Activated CD8-positive, alpha-beta memory T cell treated with anti-CD3 and anti-CD28 coated beads for 48 hours (primary cell): ENCODE results near the gene ADAMTS13.
A peak's percentile ranks its signal among the peaks of the same experiment; 100 is the strongest.
"Not testable (repeated sequence)": the region's sequence is repeated elsewhere in the genome, so short reads cannot be mapped to it uniquely, and the experiment has no call there.

Experiments used
- DNase-seq, 3 experiments: peaks; one replicate each; pipeline ENCODE4 v3.0.0-alpha.2; 2020; ENCODE audit warnings: low read depth in 2 of 3, low spot score in 2 of 3

ADAMTS13 gene

DNA sequence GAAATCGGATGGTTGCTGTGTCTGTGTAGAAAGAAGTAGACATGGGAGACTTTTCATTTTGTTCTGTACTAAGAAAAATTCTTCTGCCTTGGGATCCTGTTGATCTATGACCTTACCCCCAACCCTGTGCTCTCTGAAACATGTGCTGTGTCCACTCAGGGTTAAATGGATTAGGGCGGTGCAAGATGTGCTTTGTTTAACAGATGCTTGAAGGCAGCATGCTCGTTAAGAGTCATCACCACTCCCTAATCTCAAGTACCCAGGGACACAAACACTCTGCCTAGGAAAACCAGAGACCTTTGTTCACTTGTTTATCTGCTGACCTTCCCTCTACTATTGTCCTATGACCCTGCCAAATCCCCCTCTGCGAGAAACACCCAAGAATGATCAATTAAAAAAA lies 30.7 kb upstream of the ADAMTS13 start:
- DNase-seq, result not testable (repeated sequence)

DNA sequence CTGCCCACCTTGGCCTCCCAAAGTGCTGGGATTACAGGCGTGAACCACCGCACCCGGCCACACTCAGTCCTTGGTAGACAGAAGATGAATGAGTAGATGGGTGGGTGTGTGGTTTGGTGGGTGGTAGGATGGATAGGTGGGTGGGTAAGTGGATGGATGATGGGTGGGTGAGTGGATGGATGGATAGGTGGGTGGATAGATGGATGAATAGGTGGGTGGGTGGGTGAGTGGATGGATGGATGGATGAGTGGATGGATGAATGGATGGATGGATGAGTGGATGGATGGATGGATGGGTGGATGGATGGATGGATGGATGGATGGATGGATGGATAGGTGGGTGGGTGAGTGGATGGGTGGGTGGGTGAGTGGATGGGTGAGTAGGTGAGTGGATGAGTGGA lies 29.9 kb upstream of the ADAMTS13 start:
- DNase-seq, result not testable (repeated sequence)

GRCh38 chr9:133393399-133393798 lies 28.8 kb upstream of the ADAMTS13 start:
- DNase-seq, result no peak

GRCh38 chr9:133394687-133395271 lies 27.4 kb upstream of the ADAMTS13 start:
- DNase-seq, result no peak

- no peak for DNase-seq
Measured at GRCh38 chr9:133396952-133397351, 25.2 kb upstream of the ADAMTS13 start.

- DNase-seq, result no peak
Measured at GRCh38 chr9:133397370-133397769, 24.8 kb upstream of the ADAMTS13 start.

DNA sequence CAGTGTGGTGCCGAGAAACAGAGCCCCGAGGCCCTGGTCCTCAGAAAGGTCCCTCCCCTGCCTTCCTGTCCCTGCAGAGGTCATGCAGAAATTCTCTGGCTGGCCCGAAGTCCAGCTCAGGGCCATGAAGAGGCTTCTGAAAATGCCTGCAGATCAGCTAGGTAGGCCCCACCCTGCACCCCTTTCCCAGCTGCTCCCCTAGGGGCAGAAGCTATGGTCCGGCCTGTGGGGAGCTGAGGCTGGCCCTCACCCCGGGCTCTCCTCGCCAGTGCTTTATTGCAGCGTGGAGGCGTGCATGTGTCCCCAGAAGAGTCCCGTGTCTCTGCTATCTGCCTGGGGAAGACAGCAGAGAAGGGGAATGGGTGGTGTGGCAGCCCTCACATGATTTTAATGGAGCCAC lies 24.3 kb upstream of the ADAMTS13 start:
- no peak for DNase-seq

DNA sequence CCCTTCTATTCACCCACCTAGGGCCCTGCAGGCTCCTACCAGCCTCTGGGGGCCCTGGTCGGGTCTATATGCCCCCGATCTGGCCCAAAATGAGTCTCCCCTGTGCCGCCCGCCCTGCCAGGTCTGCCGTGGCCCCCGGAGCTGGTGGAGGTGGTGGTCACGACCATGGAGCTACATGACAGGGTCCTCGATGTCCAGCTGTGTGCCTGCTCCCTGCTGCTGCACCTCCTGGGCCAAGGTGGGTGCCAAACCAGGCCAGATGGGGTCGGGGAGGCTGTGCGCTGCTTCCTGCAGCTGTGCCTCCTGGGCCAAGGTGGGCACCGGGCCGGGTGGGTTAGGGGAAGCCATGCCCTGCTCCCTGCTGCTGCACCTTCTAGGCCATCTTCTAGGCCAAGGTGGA lies 21.9 kb upstream of the ADAMTS13 start:
- no peak for DNase-seq

DNA sequence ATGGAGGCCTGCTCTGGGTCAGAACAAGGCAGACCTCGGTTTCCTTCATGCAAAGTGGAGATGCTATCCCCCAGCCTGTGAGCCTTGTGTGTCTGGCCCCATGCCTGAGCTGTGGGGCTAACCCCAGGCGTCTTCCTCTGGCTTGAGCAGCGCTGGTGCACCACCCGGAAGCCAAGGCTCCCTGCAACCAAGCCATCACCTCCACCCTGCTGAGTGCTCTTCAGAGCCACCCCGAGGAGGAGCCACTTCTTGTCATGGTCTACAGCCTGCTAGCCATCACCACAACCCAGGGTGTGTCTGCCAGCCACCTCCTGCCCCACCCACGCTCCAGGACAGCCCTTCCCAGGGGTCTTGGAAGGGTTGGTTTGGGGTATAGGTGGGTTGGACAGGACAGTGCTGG lies 20.6 kb upstream of the ADAMTS13 start:
- no peak for DNase-seq

GRCh38 chr9:133402689-133403088 lies 19.5 kb upstream of the ADAMTS13 start:
- no peak for DNase-seq

- peak in 1 of 3 experiments; percentile 32 for DNase-seq
Measured at GRCh38 chr9:133403766-133404453, 18.3 kb upstream of the ADAMTS13 start.

- no peak for DNase-seq
Measured at GRCh38 chr9:133404454-133405002, 17.6 kb upstream of the ADAMTS13 start.

DNA sequence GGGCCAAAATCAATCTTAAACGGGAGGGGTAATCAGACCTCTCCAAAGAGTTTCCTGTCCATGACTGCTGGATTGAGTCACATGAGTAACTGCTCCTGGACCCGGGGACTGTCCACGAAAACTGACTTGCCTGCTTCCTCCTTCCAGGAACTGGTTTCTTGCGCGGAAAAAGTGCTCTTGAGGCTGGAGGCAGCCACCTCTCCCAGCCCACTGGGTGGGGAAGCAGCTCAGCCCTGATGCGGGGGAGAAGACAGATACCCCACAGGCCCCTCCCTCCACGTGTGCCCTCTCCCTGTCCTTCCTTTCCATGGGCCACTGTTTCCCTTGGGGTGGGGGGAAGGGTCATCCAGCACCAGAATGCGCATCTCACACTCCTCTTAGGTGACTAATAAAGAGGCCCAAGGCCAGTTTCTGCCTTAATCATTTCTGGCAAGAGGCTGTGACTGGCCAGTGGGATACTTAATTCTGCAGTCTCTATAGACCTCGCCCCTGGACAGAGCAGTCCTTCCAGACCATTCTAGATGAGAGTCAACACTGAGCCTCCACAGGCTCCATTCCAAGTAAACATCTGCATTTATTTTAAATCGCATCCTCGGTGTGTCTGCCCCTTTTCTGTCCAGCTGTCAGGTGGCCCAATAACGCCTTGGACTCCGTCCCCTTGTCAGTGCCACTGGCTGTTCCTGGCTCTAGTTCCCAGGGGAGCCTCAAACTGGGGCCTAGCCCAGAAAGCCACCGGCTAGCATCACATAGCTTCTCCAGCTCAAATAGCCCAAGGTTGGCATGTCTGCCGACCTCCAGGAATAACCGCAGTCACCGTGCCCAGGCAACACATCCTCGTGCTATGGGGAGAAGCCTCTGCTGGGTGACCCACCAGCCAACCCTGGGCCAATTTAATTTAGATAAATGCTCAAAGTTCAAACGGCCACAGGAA lies 16.4 kb upstream of the ADAMTS13 start:
- no peak for DNase-seq

DNA sequence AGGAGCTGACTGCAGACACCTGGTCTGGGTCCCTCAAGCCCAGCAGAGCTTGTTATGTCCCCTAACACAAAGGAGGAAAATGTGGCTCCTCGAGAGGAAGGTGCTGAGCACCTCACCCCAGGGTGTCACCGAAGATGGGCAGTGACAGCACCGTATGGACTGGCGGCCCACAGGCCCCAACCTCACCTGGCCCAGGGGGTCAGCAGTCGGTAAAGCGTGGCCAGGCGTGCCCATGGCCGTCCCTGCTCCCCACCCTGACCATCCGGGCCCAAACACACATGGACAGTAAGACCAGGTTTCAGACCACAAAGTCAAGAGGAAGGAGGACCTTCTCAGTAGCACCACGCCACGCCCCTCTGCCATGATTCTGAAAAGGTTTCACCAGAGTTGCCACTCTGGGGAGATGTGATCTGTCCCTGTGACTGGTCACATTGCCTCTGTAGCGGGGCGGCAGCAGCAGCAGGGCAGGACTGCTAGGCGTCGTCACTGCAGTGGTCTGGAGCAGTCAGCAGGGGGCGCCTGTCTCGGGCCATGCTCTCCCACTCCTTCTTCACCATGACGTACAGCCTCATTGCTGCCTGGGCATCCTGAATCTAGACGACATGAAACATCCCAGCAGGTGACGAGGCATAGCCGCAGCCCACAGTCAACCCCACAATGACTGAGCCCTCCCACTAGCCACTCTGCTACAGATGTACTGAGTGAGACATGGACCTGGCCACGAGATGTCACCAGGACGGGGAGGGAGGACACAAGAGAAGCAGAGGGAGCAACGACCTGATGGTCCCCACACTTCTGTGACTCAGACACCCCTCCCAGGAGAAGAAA lies 15.5 kb upstream of the ADAMTS13 start:
- DNase-seq, result peak; percentile 62 to 74 (median 74)

DNA sequence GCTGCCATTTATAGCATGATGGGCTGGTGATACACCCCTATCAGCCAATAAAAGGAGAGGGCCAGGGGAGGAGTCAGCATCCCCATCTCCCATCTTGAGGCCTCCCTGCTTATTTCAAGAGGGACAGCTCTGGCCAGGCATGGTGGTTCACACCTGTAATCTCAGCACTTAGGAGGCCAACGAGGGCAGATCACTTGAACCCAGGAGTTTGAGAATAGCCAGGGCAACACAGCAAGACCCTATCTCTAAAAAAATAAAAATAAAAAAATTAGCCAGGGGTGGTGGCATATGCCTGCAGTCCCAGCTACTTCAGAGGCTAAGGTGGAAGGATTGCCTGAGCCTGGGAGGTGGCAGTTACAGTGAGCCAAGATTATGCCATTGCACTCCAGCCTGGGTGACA lies 14.1 kb upstream of the ADAMTS13 start:
- DNase-seq, result no peak

- no peak for DNase-seq
Measured at GRCh38 chr9:133415170-133415569, 7.0 kb upstream of the ADAMTS13 start.

- DNase-seq, result peak; percentile 74 to 79 (median 78)
Measured at GRCh38 chr9:133417541-133418461, 4.4 kb upstream of the ADAMTS13 start, which contains the start of gene REXO4. REXO4 (minus strand) TSS chr9:133418010; CDS start chr9:133417844, 166 bp downstream.

DNA sequence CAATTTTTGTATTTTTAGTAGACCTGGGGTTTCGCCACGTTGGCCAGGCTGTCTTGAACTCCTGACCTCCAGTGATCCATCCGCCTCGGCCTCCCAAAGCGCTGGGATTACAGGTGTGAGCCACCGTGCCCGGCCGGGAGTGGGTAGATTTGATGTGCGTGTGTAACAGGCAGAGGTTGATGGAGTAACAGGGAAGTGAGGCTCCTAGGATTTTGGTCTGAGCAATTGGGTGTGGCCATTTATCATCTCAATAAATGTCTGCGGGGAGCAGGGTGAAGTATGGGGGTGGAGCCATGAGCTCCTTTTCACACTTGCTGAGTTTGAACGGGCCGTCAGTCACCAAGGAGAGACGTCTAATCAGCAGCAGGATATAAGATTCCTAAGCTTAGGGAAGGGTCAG lies 3.2 kb upstream of the ADAMTS13 start:
- no peak for DNase-seq

- DNase-seq, result no peak
Measured at GRCh38 chr9:133420392-133420827, 1.8 kb upstream of the ADAMTS13 start.

DNA sequence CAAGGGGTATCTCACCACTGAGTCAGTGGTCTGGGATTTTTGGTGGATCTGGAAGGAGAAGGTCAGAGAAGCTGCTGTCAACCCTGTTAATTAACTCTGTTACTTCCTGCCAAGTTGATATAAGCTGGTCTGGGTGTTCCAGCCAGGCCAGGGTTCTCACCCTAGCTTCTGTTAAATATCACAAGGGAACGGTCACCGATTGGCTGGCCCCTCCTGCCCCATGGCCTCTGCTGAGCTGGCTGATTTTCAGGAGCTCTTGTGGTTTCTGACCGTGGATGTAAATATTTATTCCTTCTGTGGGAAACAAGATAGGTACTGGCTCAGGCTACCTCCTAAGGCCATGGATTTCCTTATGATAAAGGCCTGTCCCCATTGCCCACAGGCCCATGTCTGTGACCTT lies 1.0 kb downstream of the ADAMTS13 start:
- no peak for DNase-seq
